NCI-H2029 (cell line): ENCODE measurements around the gene ELOVL1.

Experiments
- DNase-seq: peaks from one replicate; lab custom pipeline; 2025; lab: John Stamatoyannopoulos, UW

ELOVL1 gene

GRCh38 chr1:43354936-43355335, 12.9 kb downstream of the ELOVL1 start:
- no peak for DNase-seq

GRCh38 chr1:43354471-43354870, 13.3 kb downstream of the ELOVL1 start:
- no peak for DNase-seq

- DNase-seq, result no peak
Observed at GRCh38 chr1:43352881-43353280, 14.9 kb downstream of the ELOVL1 start.

GRCh38 chr1:43352351-43352705, 15.5 kb downstream of the ELOVL1 start:
- DNase-seq, result no peak

GRCh38 chr1:43351421-43352350, 16.1 kb downstream of the ELOVL1 start:
- DNase-seq, result no peak

GRCh38 chr1:43350976-43351375, 16.8 kb downstream of the ELOVL1 start:
- DNase-seq, result no peak

- no peak for DNase-seq
Observed at GRCh38 chr1:43349594-43350306, 18.1 kb downstream of the ELOVL1 start.

- DNase-seq, result peak; percentile 96
Observed at GRCh38 chr1:43348809-43349593, 18.8 kb downstream of the ELOVL1 start.

GRCh38 chr1:43348343-43348808, 19.4 kb downstream of the ELOVL1 start:
- peak; percentile 87 for DNase-seq

GRCh38 chr1:43346636-43347035, 21.2 kb downstream of the ELOVL1 start:
- no peak for DNase-seq

- DNase-seq, result no peak
Observed at GRCh38 chr1:43345120-43345519, 22.7 kb downstream of the ELOVL1 start.

- DNase-seq, result no peak
Observed at GRCh38 chr1:43344267-43344850, 23.5 kb downstream of the ELOVL1 start.

GRCh38 chr1:43340559-43340958, 27.3 kb downstream of the ELOVL1 start:
- DNase-seq, result no peak

GRCh38 chr1:43339584-43340232, 28.1 kb downstream of the ELOVL1 start:
- no peak for DNase-seq

- no peak for DNase-seq
Observed at GRCh38 chr1:43338001-43338400, 29.8 kb downstream of the ELOVL1 start.

- DNase-seq, result no peak
Observed at GRCh38 chr1:43337588-43337987, 30.2 kb downstream of the ELOVL1 start, which contains the start of gene MPL. Gene MPL (plus strand): TSS chr1:43337818. CDS start chr1:43337849, 31 bp downstream.

- DNase-seq, result no peak
Observed at GRCh38 chr1:43334453-43335205, 33.2 kb downstream of the ELOVL1 start.

GRCh38 chr1:43331688-43332087, 36.1 kb downstream of the ELOVL1 start:
- DNase-seq, result peak; percentile 81

GRCh38 chr1:43329995-43330751, 37.6 kb downstream of the ELOVL1 start:
- DNase-seq, result peak; percentile 7
